ENCODE data around the gene AGK.
A peak's percentile ranks its signal among the peaks of the same experiment; 100 is the strongest.

AGK gene

GRCh38 chr7:141652691-141653090, 101.5 kb downstream of the AGK start:
- H3K9me3 ChIP-seq (ENCODE audit: control insufficient read depth, insufficient read depth, low read length), result no peaks in the 10 kb centered on the region
- no peak overlapping the region for H3K9ac ChIP-seq (ENCODE audit: low read depth, low read length)
- no peaks in the 10 kb centered on the region for H3K36me3 ChIP-seq (ENCODE audit: insufficient read depth, low read length)
- H3K4me1 ChIP-seq (ENCODE audit: insufficient read depth, low read length), result peaks cover 6% of the 10 kb centered on the region

- H3K9me3 ChIP-seq (ENCODE audit: control insufficient read depth, insufficient read depth, low read length), result no peaks in the 10 kb centered on the region
- H3K36me3 ChIP-seq (ENCODE audit: insufficient read depth, low read length), result no peaks in the 10 kb centered on the region
- H3K9ac ChIP-seq (ENCODE audit: low read depth, low read length), result no peak overlapping the region
- H3K4me1 ChIP-seq (ENCODE audit: insufficient read depth, low read length), result peaks cover 2% of the 10 kb centered on the region
These were observed 103.3 kb downstream of the AGK start for GRCh38 chr7:141654551-141654950.

GRCh38 chr7:141659501-141659900, 108.3 kb downstream of the AGK start:
- Histone ChIP-seq H3K36me3 (ENCODE audit: insufficient read depth, low read length) (no peaks in the 10 kb centered on the region), H3K9me3 (ENCODE audit: control insufficient read depth, insufficient read depth, low read length) (no peaks in the 10 kb centered on the region), H3K9ac (ENCODE audit: low read depth, low read length) (no peak overlapping the region), H3K4me1 (ENCODE audit: insufficient read depth, low read length) (no peaks in the 10 kb centered on the region; the same call in 1 of the 2 replicates)

GRCh38 chr7:141660259-141660658, 109.0 kb downstream of the AGK start:
- Histone ChIP-seq H3K4me1 (ENCODE audit: insufficient read depth, low read length) (no peaks in the 10 kb centered on the region), H3K9ac (ENCODE audit: low read depth, low read length) (no peak overlapping the region), H3K9me3 (ENCODE audit: control insufficient read depth, insufficient read depth, low read length) (no peaks in the 10 kb centered on the region), H3K36me3 (ENCODE audit: insufficient read depth, low read length) (no peaks in the 10 kb centered on the region)

GRCh38 chr7:141663081-141663849, 112.1 kb downstream of the AGK start:
- H3K36me3 ChIP-seq (ENCODE audit: insufficient read depth, low read length), result no peaks in the 10 kb centered on the region
- H3K4me1 ChIP-seq (ENCODE audit: insufficient read depth, low read length), result no peaks in the 10 kb centered on the region
- H3K9me3 ChIP-seq (ENCODE audit: control insufficient read depth, insufficient read depth, low read length), result no peaks in the 10 kb centered on the region; the same call in 1 of the 2 replicates
- no peak overlapping the region for H3K9ac ChIP-seq (ENCODE audit: low read depth, low read length)

- H3K36me3 ChIP-seq (ENCODE audit: insufficient read depth, low read length), result no peaks in the 10 kb centered on the region
- H3K9me3 ChIP-seq (ENCODE audit: control insufficient read depth, insufficient read depth, low read length), result no peaks in the 10 kb centered on the region; the same call in 1 of the 2 replicates
- no peaks in the 10 kb centered on the region for H3K4me1 ChIP-seq (ENCODE audit: insufficient read depth, low read length)
- no peak overlapping the region for H3K9ac ChIP-seq (ENCODE audit: low read depth, low read length)
These were observed 113.2 kb downstream of the AGK start for GRCh38 chr7:141664450-141664849.

- H3K9me3 ChIP-seq (ENCODE audit: control insufficient read depth, insufficient read depth, low read length), result no peaks in the 10 kb centered on the region; the same call in 1 of the 2 replicates
- H3K9ac ChIP-seq (ENCODE audit: low read depth, low read length), result no peak overlapping the region
- H3K4me1 ChIP-seq (ENCODE audit: insufficient read depth, low read length), result no peaks in the 10 kb centered on the region
- no peaks in the 10 kb centered on the region for H3K36me3 ChIP-seq (ENCODE audit: insufficient read depth, low read length)
These were observed 114.2 kb downstream of the AGK start for GRCh38 chr7:141665208-141666035.

- no peaks in the 10 kb centered on the region; the same call in 1 of the 2 replicates for H3K9me3 ChIP-seq (ENCODE audit: control insufficient read depth, insufficient read depth, low read length)
- H3K36me3 ChIP-seq (ENCODE audit: insufficient read depth, low read length), result no peaks in the 10 kb centered on the region
- H3K9ac ChIP-seq (ENCODE audit: low read depth, low read length), result no peak overlapping the region
- H3K4me1 ChIP-seq (ENCODE audit: insufficient read depth, low read length), result no peaks in the 10 kb centered on the region
These were observed 114.9 kb downstream of the AGK start for GRCh38 chr7:141666071-141666470.

- H3K36me3 ChIP-seq (ENCODE audit: insufficient read depth, low read length), result no peaks in the 10 kb centered on the region
- no peak overlapping the region for H3K9ac ChIP-seq (ENCODE audit: low read depth, low read length)
- no peaks in the 10 kb centered on the region; the same call in 1 of the 2 replicates for H3K9me3 ChIP-seq (ENCODE audit: control insufficient read depth, insufficient read depth, low read length)
- peaks cover under 1% of the 10 kb centered on the region; the same call in 1 of the 2 replicates for H3K4me1 ChIP-seq (ENCODE audit: insufficient read depth, low read length)
These were observed 117.6 kb downstream of the AGK start for GRCh38 chr7:141668853-141669252.

GRCh38 chr7:141671705-141672496, 120.7 kb downstream of the AGK start:
- Histone ChIP-seq H3K9ac (ENCODE audit: low read depth, low read length) (no peak overlapping the region), H3K36me3 (ENCODE audit: insufficient read depth, low read length) (no peaks in the 10 kb centered on the region), H3K4me1 (ENCODE audit: insufficient read depth, low read length) (peaks cover 6% of the 10 kb centered on the region; the same call in 1 of the 2 replicates), H3K9me3 (ENCODE audit: control insufficient read depth, insufficient read depth, low read length) (no peaks in the 10 kb centered on the region; the same call in 1 of the 2 replicates)

GRCh38 chr7:141673346-141673745, 122.1 kb downstream of the AGK start:
- Histone ChIP-seq H3K9ac (ENCODE audit: low read depth, low read length) (no peak overlapping the region), H3K36me3 (ENCODE audit: insufficient read depth, low read length) (no peaks in the 10 kb centered on the region), H3K4me1 (ENCODE audit: insufficient read depth, low read length) (peaks cover 6% of the 10 kb centered on the region; the same call in 1 of the 2 replicates), H3K9me3 (ENCODE audit: control insufficient read depth, insufficient read depth, low read length) (no peaks in the 10 kb centered on the region)

- no peaks in the 10 kb centered on the region for H3K36me3 ChIP-seq (ENCODE audit: insufficient read depth, low read length)
- no peaks in the 10 kb centered on the region for H3K9me3 ChIP-seq (ENCODE audit: control insufficient read depth, insufficient read depth, low read length)
- H3K4me1 ChIP-seq (ENCODE audit: insufficient read depth, low read length), result peaks cover 6% of the 10 kb centered on the region; the same call in 1 of the 2 replicates
- H3K9ac ChIP-seq (ENCODE audit: low read depth, low read length), result peak overlapping the region; percentile 38; the same call in 1 of the 2 replicates
These were observed 123.0 kb downstream of the AGK start for GRCh38 chr7:141674171-141674671.

GRCh38 chr7:141674702-141675101, 123.5 kb downstream of the AGK start:
- H3K9ac ChIP-seq (ENCODE audit: low read depth, low read length), result peak overlapping the region; percentile 38; the same call in 1 of the 2 replicates
- H3K9me3 ChIP-seq (ENCODE audit: control insufficient read depth, insufficient read depth, low read length), result no peaks in the 10 kb centered on the region
- H3K36me3 ChIP-seq (ENCODE audit: insufficient read depth, low read length), result no peaks in the 10 kb centered on the region
- H3K4me1 ChIP-seq (ENCODE audit: insufficient read depth, low read length), result peaks cover 6% of the 10 kb centered on the region; the same call in 1 of the 2 replicates

Data from ES-I3 (cell line).